ENCODE data around the gene FST. TPM values are rescaled to one million over a fixed set of nuclear protein-coding genes. Genes with fewer than 3 reads are reported as not detected.

Gene FST
- total RNA-seq, 2 experiments from 2014 or later, result 0.36 to 0.65 TPM

- ChIA-PET POLR2A (interaction anchor here (0.6 kb wide), 1 partner anchor 645 kb away, joined by 3 read pairs; no protein-coding TSS in a partner anchor), CTCF (interaction anchor here (0.7 to 2.5 kb wide), 3 partner anchors 729 to 758 kb away, joined by 3 to 14 read pairs (median 6); no protein-coding TSS in a partner anchor)
- H3K36me3 Mint-ChIP-seq, result no peaks in the 10 kb centered on the region
- H3K27me3 Mint-ChIP-seq, result peaks cover 51% of the 10 kb centered on the region
- intact Hi-C loops (cut with micrococcal nuclease), result no loop called here
- DNase-seq, result no peak
- H3K4me3 Mint-ChIP-seq, result no peak overlapping the region
- H3K9me3 Mint-ChIP-seq, result no peaks in the 10 kb centered on the region
- peaks cover 18% of the 10 kb centered on the region for H3K4me1 Mint-ChIP-seq (ENCODE audit: low read depth)
- no peak overlapping the region for H3K27ac Mint-ChIP-seq
These were observed 3.6 kb upstream of the FST start for GRCh38 chr5:53476531-53477480.

GRCh38 chr5:53478411-53479044 is 1.9 kb upstream of the FST start:
- Mint-ChIP-seq H3K36me3 (no peaks in the 10 kb centered on the region), H3K4me3 (peak overlapping the region; percentile 44), H3K27me3 (peaks cover 48% of the 10 kb centered on the region), H3K9me3 (no peaks in the 10 kb centered on the region), H3K4me1 (ENCODE audit: low read depth) (peaks cover 30% of the 10 kb centered on the region), H3K27ac (no peak overlapping the region)
- peak; percentile 19 for DNase-seq
- CTCF ChIA-PET, result interaction anchor here (0.7 to 2.5 kb wide), 7 partner anchors 8 to 765 kb away, joined by 3 to 14 read pairs (median 3); no protein-coding TSS in a partner anchor
- POLR2A ChIA-PET, result no interaction called here
- intact Hi-C loops (cut with micrococcal nuclease), result loop anchor here (1.0 to 2.0 kb wide), 3 partner anchors 514 to 751 kb away; no protein-coding TSS in a partner anchor

- Mint-ChIP-seq H3K4me3 (peak overlapping the region; percentile 84), H3K27ac (no peak overlapping the region), H3K36me3 (no peaks in the 10 kb centered on the region), H3K27me3 (peaks cover 48% of the 10 kb centered on the region), H3K9me3 (no peaks in the 10 kb centered on the region), H3K4me1 (ENCODE audit: low read depth) (peaks cover 32% of the 10 kb centered on the region)
- intact Hi-C loops (cut with micrococcal nuclease), result loop anchor here (1.0 to 2.0 kb wide), 2 partner anchors 514 to 739 kb away; no protein-coding TSS in a partner anchor
- ChIA-PET POLR2A (no interaction called here), CTCF (no interaction called here)
- DNase-seq, result no peak
These were observed 1.3 kb upstream of the FST start for GRCh38 chr5:53479045-53479589.

DNA sequence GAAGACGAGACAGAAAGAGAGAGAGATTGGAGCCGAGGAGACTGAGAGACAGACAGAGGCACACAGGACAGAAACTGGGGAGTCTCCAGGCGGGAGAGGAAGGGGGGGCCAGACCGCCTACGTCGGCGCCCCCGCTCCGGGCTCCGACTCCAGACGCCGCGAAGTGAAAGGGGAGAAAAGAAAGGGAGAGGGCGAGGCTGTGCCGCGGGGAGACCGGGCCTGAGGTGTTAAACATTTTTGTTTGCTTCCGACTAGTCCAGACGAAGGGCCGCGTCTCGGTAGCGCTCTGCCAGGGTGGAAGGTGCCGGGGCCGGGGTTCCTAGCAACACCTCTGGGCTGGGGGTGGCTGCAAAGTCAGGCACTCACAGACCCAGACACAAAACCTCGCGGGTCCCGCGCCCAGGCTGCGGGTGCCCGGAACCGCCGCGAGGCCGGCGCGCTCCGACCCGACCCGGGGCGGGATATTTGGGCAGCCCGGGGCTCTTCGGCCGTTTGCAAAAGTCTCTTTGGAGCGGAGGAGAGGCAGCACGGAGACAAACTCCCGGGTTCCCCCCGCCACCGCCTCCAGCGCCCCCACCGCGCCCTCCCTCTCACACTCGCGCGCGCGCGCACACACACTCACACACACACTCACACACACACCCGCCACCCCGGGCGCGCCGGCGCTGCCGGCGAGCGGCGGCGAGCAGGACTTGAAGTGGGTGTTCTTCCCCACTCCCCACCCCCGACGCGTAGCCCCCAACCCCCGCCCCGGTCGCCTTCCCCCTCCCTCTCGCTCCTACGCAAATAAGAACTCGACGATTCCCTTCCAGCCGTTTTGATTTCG is 626 bp upstream of the FST start:
- CTCF ChIA-PET, result no interaction called here

DNA sequence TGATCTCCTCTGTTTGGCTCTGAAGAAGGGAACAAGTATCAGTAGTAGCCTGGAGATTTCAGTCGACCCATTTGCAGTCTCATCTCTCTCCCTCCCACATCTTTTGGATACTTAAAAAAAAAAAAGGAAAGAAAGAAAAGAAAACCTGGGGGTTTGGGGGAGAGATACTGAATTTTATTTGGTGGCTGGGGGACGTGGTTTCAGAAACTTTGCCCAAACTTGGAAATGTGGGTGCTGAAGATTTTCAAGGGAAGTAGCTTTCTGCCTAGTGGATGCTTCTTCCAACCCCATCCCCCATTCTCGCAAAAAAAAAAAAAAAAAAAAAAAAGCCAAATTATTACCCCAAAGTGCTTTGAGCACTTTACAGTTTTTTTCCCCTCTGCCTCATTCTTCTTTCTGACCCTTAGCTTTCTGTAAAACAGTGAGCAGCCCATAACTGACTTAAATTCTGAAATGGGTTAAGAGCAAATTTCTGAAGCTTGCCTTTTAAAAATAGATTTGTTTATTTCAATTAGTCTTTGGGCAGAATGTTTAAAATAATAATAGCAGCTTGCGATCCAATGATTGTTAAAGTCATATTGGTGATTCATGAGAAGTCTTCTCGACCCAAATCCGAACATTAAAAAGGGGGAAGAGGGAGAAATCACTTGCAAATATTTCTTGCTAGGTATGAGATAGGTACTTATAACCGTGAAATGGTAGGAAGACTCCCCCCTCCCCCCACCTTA is 894 bp downstream of the FST start:
- POLR2A ChIA-PET, result no interaction called here
- CTCF ChIA-PET, result interaction anchor here (1.0 kb wide), 1 partner anchor 748 kb away, joined by 5 read pairs; no protein-coding TSS in a partner anchor
- Mint-ChIP-seq H3K9me3 (no peaks in the 10 kb centered on the region), H3K36me3 (no peaks in the 10 kb centered on the region), H3K4me1 (ENCODE audit: low read depth) (peaks cover 32% of the 10 kb centered on the region), H3K27ac (no peak overlapping the region), H3K4me3 (peak overlapping the region; percentile 77), H3K27me3 (peaks cover 37% of the 10 kb centered on the region)
- intact Hi-C loops (cut with micrococcal nuclease), result loop anchor here (5.0 kb wide), 1 partner anchor 309 kb away; no protein-coding TSS in a partner anchor
- no peak for DNase-seq

More for the DNA sequence above, 626 bp upstream of the FST start:
- DNase-seq, result peak; percentile 41
- H3K36me3 Mint-ChIP-seq, result no peaks in the 10 kb centered on the region
- intact Hi-C loops (cut with micrococcal nuclease), result loop anchor here (1.0 to 5.0 kb wide), 3 partner anchors 308 to 738 kb away; no protein-coding TSS in a partner anchor
- peak overlapping the region; percentile 84 for H3K4me3 Mint-ChIP-seq
- no peak overlapping the region for H3K27ac Mint-ChIP-seq
- POLR2A ChIA-PET, result no interaction called here
- no peaks in the 10 kb centered on the region for H3K9me3 Mint-ChIP-seq
- H3K4me1 Mint-ChIP-seq (ENCODE audit: low read depth), result peaks cover 32% of the 10 kb centered on the region
- peaks cover 45% of the 10 kb centered on the region for H3K27me3 Mint-ChIP-seq

DNA sequence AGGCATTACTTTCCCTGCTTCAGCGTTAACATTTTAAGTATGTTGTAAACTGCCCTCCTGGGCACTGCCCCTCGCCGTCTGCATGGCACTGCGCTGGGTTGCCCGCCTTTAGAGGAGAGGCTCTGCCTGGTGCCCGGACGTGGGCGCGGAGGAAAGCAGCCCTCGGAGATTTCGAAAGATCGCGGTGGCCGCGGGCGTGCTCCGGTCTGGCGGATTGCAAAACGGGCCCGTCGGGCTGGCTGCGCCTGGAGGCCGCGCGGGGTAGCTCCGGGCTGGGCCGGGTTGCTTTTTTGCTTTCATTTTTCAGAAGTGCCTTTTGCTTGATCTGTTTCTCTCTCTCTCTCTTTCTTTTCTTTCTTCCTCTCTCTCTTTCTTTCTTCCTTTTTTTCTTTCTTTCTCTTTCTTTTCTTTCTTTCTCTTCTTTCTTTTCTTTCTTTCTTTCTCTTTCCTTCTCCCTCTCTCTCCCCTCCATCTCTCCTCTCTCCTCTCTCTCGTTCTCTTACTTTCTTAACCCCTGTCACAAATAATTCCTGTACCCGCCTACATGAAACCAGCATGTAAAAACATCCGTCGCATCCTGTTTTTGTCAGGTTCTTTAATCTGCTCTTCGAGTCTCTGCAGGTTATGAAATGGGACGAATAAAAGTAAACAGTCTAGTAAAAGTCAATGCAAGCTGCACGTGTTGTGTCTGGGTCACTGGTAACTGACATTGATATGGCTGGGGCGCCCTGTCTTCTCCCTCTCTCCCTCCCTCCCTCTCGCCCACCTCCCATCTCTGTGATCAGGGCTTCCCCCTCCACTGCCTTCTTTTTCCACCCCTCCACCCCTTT is 1.7 kb downstream of the FST start:
- peaks cover 30% of the 10 kb centered on the region for H3K27me3 Mint-ChIP-seq
- no peak overlapping the region for H3K27ac Mint-ChIP-seq
- ChIA-PET POLR2A (no interaction called here), CTCF (interaction anchor here (0.6 to 1.0 kb wide), 3 partner anchors 747 to 829 kb away, joined by 3 to 5 read pairs (median 3); no protein-coding TSS in a partner anchor)
- H3K36me3 Mint-ChIP-seq, result no peaks in the 10 kb centered on the region
- H3K4me1 Mint-ChIP-seq (ENCODE audit: low read depth), result peaks cover 32% of the 10 kb centered on the region
- no peaks in the 10 kb centered on the region for H3K9me3 Mint-ChIP-seq
- intact Hi-C loops (cut with micrococcal nuclease), result loop anchor here (1.0 to 5.0 kb wide), 3 partner anchors 78 to 828 kb away; partner anchors contain the start of genes ARL15 and NDUFS4
- H3K4me3 Mint-ChIP-seq, result peak overlapping the region; percentile 77
- DNase-seq, result peak; percentile 79

DNA sequence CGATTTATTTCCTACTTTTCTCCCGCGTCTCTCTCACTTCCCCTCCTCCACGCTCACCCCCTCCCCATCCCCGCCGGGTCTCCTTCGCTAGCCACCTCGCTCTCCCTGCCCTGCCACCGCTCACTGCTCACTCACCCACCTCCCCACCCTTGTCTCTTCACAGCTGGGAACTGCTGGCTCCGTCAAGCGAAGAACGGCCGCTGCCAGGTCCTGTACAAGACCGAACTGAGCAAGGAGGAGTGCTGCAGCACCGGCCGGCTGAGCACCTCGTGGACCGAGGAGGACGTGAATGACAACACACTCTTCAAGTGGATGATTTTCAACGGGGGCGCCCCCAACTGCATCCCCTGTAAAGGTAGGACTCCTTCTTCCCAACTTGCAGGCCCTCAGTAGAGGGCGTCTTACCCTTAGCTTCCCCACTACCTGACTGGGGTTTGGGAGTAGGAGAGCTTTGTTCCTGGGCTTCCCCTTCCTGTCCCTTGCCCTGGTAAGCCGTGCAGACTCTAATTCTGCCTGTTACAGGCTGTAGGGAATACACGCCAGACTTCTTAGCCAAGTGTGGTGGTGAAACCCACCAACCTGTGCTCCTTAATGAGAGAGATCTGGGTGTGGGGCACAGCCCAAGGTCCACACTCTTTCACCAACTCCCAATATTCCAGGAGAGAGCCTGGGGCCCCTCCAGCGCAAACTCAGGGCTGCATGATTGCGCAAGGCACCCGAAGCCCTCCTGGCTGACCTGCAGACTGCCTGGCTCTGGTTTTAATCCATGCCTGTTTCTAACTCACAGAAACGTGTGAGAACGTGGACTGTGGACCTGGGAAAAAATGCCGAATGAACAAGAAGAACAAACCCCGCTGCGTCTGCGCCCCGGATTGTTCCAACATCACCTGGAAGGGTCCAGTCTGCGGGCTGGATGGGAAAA is 2.5 kb downstream of the FST start:
- CTCF ChIA-PET, result interaction anchor here (0.6 to 1.2 kb wide), 3 partner anchors 746 to 828 kb away, joined by 3 read pairs; no protein-coding TSS in a partner anchor
- peaks cover 34% of the 10 kb centered on the region for H3K27me3 Mint-ChIP-seq

DNA sequence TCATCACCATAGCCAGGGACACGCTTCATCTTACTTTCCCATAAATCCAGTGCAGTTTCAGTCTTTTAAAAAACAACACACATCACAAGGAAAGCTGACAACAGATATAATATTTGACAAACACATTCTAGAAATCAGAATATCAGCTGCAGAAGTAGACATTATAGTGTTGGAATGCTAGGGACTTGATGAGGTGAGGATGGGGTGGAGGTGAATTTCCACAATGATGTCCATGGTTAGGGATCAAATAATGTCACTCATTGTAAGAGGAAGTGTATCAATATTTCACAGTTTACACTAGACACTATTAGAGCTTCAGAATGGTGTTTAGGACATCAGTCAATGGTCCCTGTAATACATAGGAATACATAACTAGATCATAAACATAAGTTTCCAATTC is 7.0 kb downstream of the FST start:
- intact Hi-C loops (cut with micrococcal nuclease), result no loop called here
- ChIA-PET POLR2A (no interaction called here), CTCF (interaction anchor here (0.5 to 0.8 kb wide), 2 partner anchors 9 to 14 kb away, joined by 3 to 6 read pairs; no protein-coding TSS in a partner anchor)
- Mint-ChIP-seq H3K27me3 (peaks cover 25% of the 10 kb centered on the region), H3K4me1 (ENCODE audit: low read depth) (peaks cover 10% of the 10 kb centered on the region), H3K36me3 (no peaks in the 10 kb centered on the region), H3K27ac (no peak overlapping the region), H3K9me3 (no peaks in the 10 kb centered on the region), H3K4me3 (no peak overlapping the region)
- DNase-seq, result no peak

More for the DNA sequence above, 2.5 kb downstream of the FST start:
- DNase-seq, result peak; percentile 36
- Mint-ChIP-seq H3K4me3 (peak overlapping the region; percentile 77), H3K4me1 (ENCODE audit: low read depth) (peaks cover 32% of the 10 kb centered on the region), H3K9me3 (no peaks in the 10 kb centered on the region), H3K36me3 (no peaks in the 10 kb centered on the region), H3K27ac (no peak overlapping the region)
- intact Hi-C loops (cut with micrococcal nuclease), result loop anchor here (1.0 to 5.0 kb wide), 3 partner anchors 77 to 827 kb away; partner anchors contain the start of genes ARL15 and NDUFS4
- POLR2A ChIA-PET, result no interaction called here

- Mint-ChIP-seq H3K27ac (no peak overlapping the region), H3K9me3 (no peaks in the 10 kb centered on the region), H3K36me3 (no peaks in the 10 kb centered on the region), H3K4me3 (no peak overlapping the region), H3K27me3 (peaks cover 23% of the 10 kb centered on the region), H3K4me1 (ENCODE audit: low read depth) (peaks cover 4% of the 10 kb centered on the region)
- DNase-seq, result no peak
- ChIA-PET CTCF (no interaction called here), POLR2A (no interaction called here)
- intact Hi-C loops (cut with micrococcal nuclease), result no loop called here
These were observed 7.8 kb downstream of the FST start for GRCh38 chr5:53488195-53488722.

All from activated CD4-positive, alpha-beta memory T cell treated with anti-CD3 and anti-CD28 coated beads for 36 hours (primary cell).